Peyer's patch (tissue), 4 donors: ENCODE measurements around the gene ARHGEF26. TPM values are rescaled to one million over a fixed set of nuclear protein-coding genes. Genes with fewer than 3 reads are reported as not detected.

Experiments
- DNase-seq, 3 donors: peaks; one replicate each; pipeline ENCODE4 v3.0.0-alpha.2; 2017 to 2019
- H3K27ac ChIP-seq, 4 donors: fragments of 200-600 bp; sonication (generic); one replicate each; pipeline ENCODE4 v1.5.1; 2016 to 2019
- H3K27me3 ChIP-seq, 2 donors: fragments of 200-600 bp; sonication (generic); one replicate each; pipeline ENCODE4 v1.5.1; 2019
- H3K36me3 ChIP-seq, 3 donors: fragments of 200-600 bp; sonication (generic); one replicate each; pipeline ENCODE4 v1.5.1; 2016 to 2019
- H3K4me1 ChIP-seq, 4 donors: fragments of 200-600 bp; sonication (generic); one replicate each; pipeline ENCODE4 v1.5.1; 2016 to 2019
- H3K4me3 ChIP-seq, 4 donors: fragments of 200-600 bp; sonication (generic); 1 replicate in 3 of 4; 2 replicates in 1 of 4; pipeline ENCODE4 v1.5.1; 2016 to 2019; ENCODE audit warnings: mild to moderate bottlenecking in 1 of 4
- H3K9me3 ChIP-seq, 4 donors: fragments of 200-600 bp; sonication (generic); one replicate each; pipeline ENCODE4 v1.5.1; 2016 to 2019; ENCODE audit warnings: mild to moderate bottlenecking in 1 of 4
- POLR2A ChIP-seq, 2 donors: fragments of 450-650 bp; IDR thresholded peaks; one replicate each; pipeline ENCODE4 v1.5.1; 2017; ENCODE audit warnings: antibody characterized with exemption in 2 of 2, mild to moderate bottlenecking in 2 of 2, moderate library complexity in 2 of 2
- total RNA-seq, 4 donors: library from RNA; depleted of rRNA; stranded (reverse); fragments of >200 nt; gene quantifications; one replicate each; pipeline ENCODE4 v1.1.0, GENCODE V29; 2016
- TF ChIP-seq, protein P1 (sequence below), 6 experiments: fragments of 450-650 bp in 4 of 6; fragments of 200-600 bp in 2 of 6; sonication (generic) in 1 of 6; IDR thresholded peaks; one replicate each; pipeline ENCODE4 v1.5.1; 2017 to 2019; ENCODE audit warnings: antibody characterized with exemption in 6 of 6, mild to moderate bottlenecking in 3 of 6, moderate library complexity in 1 of 6

The ARHGEF26 gene
- total RNA-seq, 4 donors from 2014 or later = 19.0 to 55.2 (median 27.8) TPM

DNA sequence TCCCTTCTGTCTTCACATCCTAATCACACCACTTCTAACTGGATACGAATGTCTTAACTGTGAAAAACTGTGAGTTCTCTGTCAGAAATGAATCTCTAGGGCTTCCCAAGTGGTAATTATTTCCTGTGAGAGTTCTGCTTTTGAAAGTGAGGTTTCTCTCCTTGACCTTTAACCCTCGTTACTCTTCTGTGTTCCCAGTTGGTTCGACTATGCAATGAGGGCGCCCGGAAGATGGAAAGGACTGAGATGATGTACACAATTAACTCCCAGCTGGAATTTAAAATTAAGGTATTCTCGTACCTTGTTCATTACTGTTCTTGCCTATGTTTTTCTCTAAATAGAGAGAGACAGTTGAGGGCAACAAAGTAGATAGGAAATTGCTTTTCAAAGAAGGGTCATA, 96.5 kb downstream of the ARHGEF26 start:
- no peak for TF ChIP-seq POLR2A (IDR thresholded peaks at IDR 0.05)
- TF ChIP-seq, protein P1, sequence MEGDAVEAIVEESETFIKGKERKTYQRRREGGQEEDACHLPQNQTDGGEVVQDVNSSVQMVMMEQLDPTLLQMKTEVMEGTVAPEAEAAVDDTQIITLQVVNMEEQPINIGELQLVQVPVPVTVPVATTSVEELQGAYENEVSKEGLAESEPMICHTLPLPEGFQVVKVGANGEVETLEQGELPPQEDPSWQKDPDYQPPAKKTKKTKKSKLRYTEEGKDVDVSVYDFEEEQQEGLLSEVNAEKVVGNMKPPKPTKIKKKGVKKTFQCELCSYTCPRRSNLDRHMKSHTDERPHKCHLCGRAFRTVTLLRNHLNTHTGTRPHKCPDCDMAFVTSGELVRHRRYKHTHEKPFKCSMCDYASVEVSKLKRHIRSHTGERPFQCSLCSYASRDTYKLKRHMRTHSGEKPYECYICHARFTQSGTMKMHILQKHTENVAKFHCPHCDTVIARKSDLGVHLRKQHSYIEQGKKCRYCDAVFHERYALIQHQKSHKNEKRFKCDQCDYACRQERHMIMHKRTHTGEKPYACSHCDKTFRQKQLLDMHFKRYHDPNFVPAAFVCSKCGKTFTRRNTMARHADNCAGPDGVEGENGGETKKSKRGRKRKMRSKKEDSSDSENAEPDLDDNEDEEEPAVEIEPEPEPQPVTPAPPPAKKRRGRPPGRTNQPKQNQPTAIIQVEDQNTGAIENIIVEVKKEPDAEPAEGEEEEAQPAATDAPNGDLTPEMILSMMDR (IDR thresholded peaks at IDR 0.05) = no peak
- H3K9me3 ChIP-seq = no peaks in the 10 kb centered on the region
- H3K4me3 ChIP-seq = no peak overlapping the region
- H3K27me3 ChIP-seq = no peaks in the 10 kb centered on the region
- no peak overlapping the region for H3K27ac ChIP-seq
- H3K4me1 ChIP-seq = no peaks in the 10 kb centered on the region
- DNase-seq = no peak
- peaks cover 0 to 8% (median 0%) of the 10 kb centered on the region in 3 donors for H3K36me3 ChIP-seq

DNA sequence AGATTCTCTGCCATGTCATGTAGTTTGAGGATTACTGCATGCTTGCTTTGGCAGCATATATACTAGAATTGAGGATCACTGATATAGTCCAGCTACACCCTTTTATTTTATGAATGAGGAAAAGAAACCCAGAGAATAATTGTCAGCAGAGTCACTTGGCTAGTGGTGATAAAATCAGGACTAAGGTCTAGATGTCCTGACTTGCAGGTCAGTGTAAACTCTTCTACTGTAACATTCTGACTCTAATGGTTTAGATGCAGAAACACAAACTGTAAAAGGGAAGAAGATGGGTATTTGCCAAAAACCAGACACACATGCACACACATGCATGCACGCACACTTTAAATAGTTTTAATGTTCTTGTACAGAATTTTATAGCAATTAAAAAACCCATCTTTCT, 97.5 kb downstream of the ARHGEF26 start:
- TF ChIP-seq, protein P1 (IDR thresholded peaks at IDR 0.05) = no peak
- TF ChIP-seq POLR2A (IDR thresholded peaks at IDR 0.05) = no peak
- no peak for DNase-seq
- H3K36me3 ChIP-seq = peaks cover 0 to 6% (median 0%) of the 10 kb centered on the region in 3 donors
- no peaks in the 10 kb centered on the region for H3K9me3 ChIP-seq
- no peaks in the 10 kb centered on the region for H3K27me3 ChIP-seq
- H3K4me3 ChIP-seq = no peak overlapping the region
- H3K27ac ChIP-seq = no peak overlapping the region
- no peaks in the 10 kb centered on the region for H3K4me1 ChIP-seq

DNA sequence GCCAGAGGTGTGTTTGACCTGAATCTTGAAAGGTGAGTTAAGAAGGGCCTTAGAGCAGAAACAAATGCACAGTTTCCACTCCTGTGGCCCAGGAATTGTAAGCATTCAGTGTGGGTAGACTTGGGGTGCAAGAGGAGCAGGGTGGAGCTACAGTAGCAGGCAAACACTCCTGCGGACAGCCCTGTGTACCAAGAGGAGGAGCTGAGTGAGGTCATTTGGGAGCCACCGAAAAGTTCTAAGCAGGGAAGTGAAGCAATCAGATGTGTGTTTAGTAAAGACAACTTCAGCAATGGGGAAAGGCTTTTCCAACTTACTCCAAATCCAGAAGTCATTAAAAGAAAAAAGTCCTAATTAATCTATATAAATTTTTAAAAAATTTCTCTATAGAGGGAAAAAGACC, 99.3 kb downstream of the ARHGEF26 start:
- H3K27ac ChIP-seq = no peak overlapping the region
- H3K4me1 ChIP-seq = peaks cover 0 to 3% (median 0%) of the 10 kb centered on the region in 4 donors
- no peaks in the 10 kb centered on the region for H3K36me3 ChIP-seq
- no peaks in the 10 kb centered on the region for H3K9me3 ChIP-seq
- DNase-seq = no peak
- no peak for TF ChIP-seq POLR2A (IDR thresholded peaks at IDR 0.05)
- TF ChIP-seq, protein P1 (IDR thresholded peaks at IDR 0.05) = no peak
- no peak overlapping the region for H3K4me3 ChIP-seq
- no peaks in the 10 kb centered on the region for H3K27me3 ChIP-seq

DNA sequence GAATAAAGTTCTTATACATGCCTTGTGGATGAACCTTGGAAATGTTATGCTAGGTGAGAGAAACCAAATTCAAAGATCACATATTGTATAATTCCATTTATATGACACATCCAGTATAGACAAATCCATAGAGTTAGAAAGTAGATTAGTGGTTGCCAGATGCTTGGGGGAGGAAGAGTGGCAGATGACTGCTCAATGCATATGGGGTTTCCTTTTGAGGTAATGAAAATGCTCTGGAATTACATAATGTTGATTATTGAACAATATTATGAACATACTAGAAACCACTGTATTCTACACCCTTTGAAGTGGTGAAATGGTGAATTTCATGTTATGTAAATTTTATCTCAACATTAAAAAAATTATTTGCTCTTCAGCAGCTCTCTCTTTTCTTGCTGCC, 102.3 kb downstream of the ARHGEF26 start:
- Histone ChIP-seq H3K4me3 (no peak overlapping the region), H3K9me3 (no peaks in the 10 kb centered on the region), H3K36me3 (no peaks in the 10 kb centered on the region), H3K27me3 (no peaks in the 10 kb centered on the region), H3K27ac (no peak overlapping the region), H3K4me1 (peaks cover 0 to 3% (median 0%) of the 10 kb centered on the region in 4 donors)
- DNase-seq = no peak
- TF ChIP-seq, protein P1 (IDR thresholded peaks at IDR 0.05) = no peak
- no peak for TF ChIP-seq POLR2A (IDR thresholded peaks at IDR 0.05)

DNA sequence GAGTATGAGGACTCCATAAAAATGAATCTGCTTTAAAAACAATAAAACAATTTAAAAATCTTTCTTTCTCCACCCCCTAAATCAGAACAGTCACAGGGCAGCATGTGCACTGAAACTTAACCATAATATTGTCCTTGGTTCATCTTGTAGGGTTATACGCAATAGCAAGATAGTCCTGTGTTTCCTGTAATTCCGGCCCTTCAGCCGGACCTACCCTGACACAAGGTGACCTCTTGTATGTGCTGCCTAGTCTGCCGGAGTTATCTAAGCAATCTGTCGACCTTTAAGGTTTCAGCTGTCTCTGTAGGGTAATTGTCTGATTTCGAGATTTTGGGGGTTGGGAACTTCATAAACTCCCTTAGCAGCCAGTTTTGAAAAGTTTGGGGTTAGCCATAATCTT, 103.2 kb downstream of the ARHGEF26 start:
- Histone ChIP-seq H3K27me3 (no peaks in the 10 kb centered on the region), H3K36me3 (no peaks in the 10 kb centered on the region), H3K9me3 (no peaks in the 10 kb centered on the region), H3K4me1 (peaks cover 0 to 3% (median 0%) of the 10 kb centered on the region in 4 donors), H3K4me3 (no peak overlapping the region), H3K27ac (no peak overlapping the region)
- DNase-seq = no peak
- TF ChIP-seq, protein P1 (IDR thresholded peaks at IDR 0.05) = no peak
- TF ChIP-seq POLR2A (IDR thresholded peaks at IDR 0.05) = no peak

DNA sequence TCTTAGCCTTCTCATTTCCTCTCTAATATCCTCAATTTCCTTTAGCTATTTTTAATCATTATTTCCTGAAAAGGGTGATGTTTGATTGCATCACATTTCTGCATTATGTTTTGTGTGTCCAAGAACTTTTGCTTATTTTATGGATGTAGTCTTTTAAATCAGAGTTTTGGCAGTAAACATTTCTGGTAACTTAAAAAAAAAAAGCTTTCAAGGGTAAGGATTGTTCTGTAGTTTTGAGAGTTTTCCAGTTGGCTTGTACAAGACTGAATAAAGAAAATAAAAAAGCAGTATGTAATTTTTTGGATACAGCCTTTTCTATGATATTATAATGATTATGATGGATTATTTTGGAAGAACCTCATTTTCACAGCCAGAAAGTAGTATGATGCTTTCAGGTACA, 103.7 kb downstream of the ARHGEF26 start:
- H3K4me3 ChIP-seq = no peak overlapping the region
- TF ChIP-seq, protein P1 (IDR thresholded peaks at IDR 0.05) = no peak
- TF ChIP-seq POLR2A (IDR thresholded peaks at IDR 0.05) = no peak
- H3K36me3 ChIP-seq = no peaks in the 10 kb centered on the region
- H3K9me3 ChIP-seq = no peaks in the 10 kb centered on the region
- no peaks in the 10 kb centered on the region for H3K27me3 ChIP-seq
- no peak overlapping the region for H3K27ac ChIP-seq
- H3K4me1 ChIP-seq = peaks cover 0 to 3% (median 0%) of the 10 kb centered on the region in 4 donors
- DNase-seq = no peak
